K562 (cell line): ENCODE results near the gene UBL7. TPM values are rescaled to one million over a fixed set of nuclear protein-coding genes. Genes with fewer than 3 reads are reported as not detected.

Experiments
- ATAC-seq: fragments of 200-7000 bp; cut with Tn5 transposase; 3 replicates; pipeline ENCODE4 v1.9.1; 2020; ENCODE audit warnings: moderate library complexity
- BruUV-seq: library from RNA; stranded (reverse); fragments of 400-500 nt; replicated peaks from 2 replicates; lab custom pipeline; 2021; lab: Mats Ljungman, UMichigan
- CTCF ChIA-PET: fragments of 300-600 bp; formaldehyde crosslinking; extraction: SDS; loops from one replicate; lab custom pipeline; 2021; ENCODE audit warnings: low intra/inter-chr PET ratio; lab: Yijun Ruan, JAX
- POLR2A ChIA-PET: fragments of 300-600, 350-650 bp; sonication (Branson Sonifier 250); formaldehyde crosslinking; extraction: SDS; loops from one replicate; lab custom pipeline; 2021; ENCODE audit warnings: antibody characterized with exemption, inconsistent platforms; lab: Yijun Ruan, JAX
- DNase-seq, 4 experiments: peaks; one replicate each; pipeline versions ENCODE4 v3.0.0 to v3.0.0-alpha.2; 2011 to 2018; ENCODE audit warnings: low spot score in 3 of 4, mixed read lengths in 3 of 4; ENCODE audit errors: extremely low read depth in 1 of 4
- FAIRE-seq: peaks from 2 replicates; lab custom pipeline; 2011; peaks lifted over from hg19 to GRCh38; lab: Jason Lieb, UNC
- H2AFZ ChIP-seq: 2 replicates; pipeline ENCODE4 v1.6.0; 2011; ENCODE audit warnings: low read depth, low read length, control low read depth, inconsistent platforms
- H3K27ac ChIP-seq: fragments of 200-600 bp; 3 replicates; pipeline ENCODE4 v1.8.0; 2011; ENCODE audit warnings: low read depth, mild to moderate bottlenecking, control low read depth, inconsistent platforms, low read length, moderate library complexity, mixed read lengths; ENCODE audit errors: extremely low read depth
- H3K27me3 ChIP-seq, 2 experiments: fragments of 300-600 bp in 1 of 2; 2 replicates in 1 of 2; 3 replicates in 1 of 2; pipeline versions ENCODE4 v1.6.0 to v1.8.0; 2011; ENCODE audit warnings: inconsistent platforms in 2 of 2, low read length in 2 of 2, mild to moderate bottlenecking in 1 of 2, mixed read lengths in 1 of 2, moderate library complexity in 1 of 2; ENCODE audit not compliant: control insufficient read depth in 2 of 2, insufficient read depth in 2 of 2
- H3K36me3 ChIP-seq: fragments of 300-600 bp; 3 replicates; pipeline ENCODE4 v1.8.0; 2011; ENCODE audit warnings: mild to moderate bottlenecking, low read length, inconsistent platforms; ENCODE audit not compliant: control insufficient read depth, insufficient read depth
- H3K4me1 ChIP-seq, 2 experiments: fragments of 200-600 bp in 1 of 2; replicated peaks in 1 of 2; 2 replicates in 1 of 2; 3 replicates in 1 of 2; pipeline versions ENCODE4 v1.5.1 to v1.8.0; 2011; ENCODE audit warnings: inconsistent platforms in 2 of 2, low read length in 2 of 2, mild to moderate bottlenecking in 1 of 2, mixed read lengths in 1 of 2, moderate library complexity in 1 of 2; ENCODE audit not compliant: control insufficient read depth in 2 of 2, insufficient read depth in 2 of 2
- H3K4me2 ChIP-seq: 2 replicates; pipeline ENCODE4 v1.6.1; 2011; ENCODE audit warnings: low read length, control low read depth, inconsistent platforms, mixed read lengths; ENCODE audit not compliant: insufficient read depth
- H3K4me3 ChIP-seq: fragments of 200-600 bp; sonication (generic), shearing (Covaris generic); 2 replicates; pipeline ENCODE4 v1.5.1; 2016; ENCODE audit warnings: control low read depth, inconsistent platforms
- H3K79me2 ChIP-seq: fragments of 200-600 bp; 3 replicates; pipeline ENCODE4 v1.8.0; 2011; ENCODE audit warnings: low read length, inconsistent platforms; ENCODE audit not compliant: control insufficient read depth, insufficient read depth
- H3K9ac ChIP-seq, 2 experiments: 2 replicates each; pipeline versions ENCODE4 v1.6.0 to v1.6.1; 2011; ENCODE audit warnings: low read depth in 2 of 2, low read length in 2 of 2, control low read depth in 1 of 2, inconsistent platforms in 1 of 2, mild to moderate bottlenecking in 1 of 2, mixed read lengths in 1 of 2; ENCODE audit not compliant: insufficient read depth in 1 of 2
- H3K9me1 ChIP-seq: one replicate; pipeline ENCODE4 v1.6.0; 2011; ENCODE audit warnings: inconsistent platforms, mild to moderate bottlenecking, low read length, moderate library complexity; ENCODE audit not compliant: control insufficient read depth, insufficient read depth
- H3K9me3 ChIP-seq: replicated peaks from 2 replicates; pipeline ENCODE4 v1.5.1; 2011; ENCODE audit warnings: low read depth, low read length, inconsistent platforms; ENCODE audit not compliant: control insufficient read depth, insufficient read depth
- H4K20me1 ChIP-seq: replicated peaks from 2 replicates; pipeline ENCODE4 v1.6.1; 2011; ENCODE audit warnings: low read length, inconsistent platforms, mixed read lengths; ENCODE audit not compliant: control insufficient read depth, insufficient read depth
- CEBPB ChIP-seq: fragments of 450-650 bp; IDR thresholded peaks from 2 replicates; pipeline ENCODE4 v1.6.1; 2016; ENCODE audit warnings: missing genetic modification characterization, missing compliant biosample characterization
- FIP1L1 ChIP-seq: fragments of 200-400 bp; formaldehyde crosslinking; IDR thresholded peaks from 2 replicates; pipeline ENCODE4 v1.6.1; 2018; ENCODE audit warnings: mild to moderate bottlenecking, low read depth, low read length; ENCODE audit not compliant: poor library complexity, severe bottlenecking
- NCOA4 ChIP-seq: fragments of 450-650 bp; IDR thresholded peaks from 2 replicates; pipeline ENCODE4 v1.6.1; 2018; ENCODE audit warnings: mild to moderate bottlenecking; ENCODE audit not compliant: partially characterized antibody
- NEUROD1 ChIP-seq: fragments of 150-350 bp; IDR thresholded peaks from 2 replicates; pipeline ENCODE4 v1.6.1; 2014; ENCODE audit warnings: borderline replicate concordance, low read length, low read depth; ENCODE audit not compliant: partially characterized antibody
- POLR2A ChIP-seq: fragments of 450-650 bp; conservative IDR thresholded peaks from 2 replicates; pipeline ENCODE4 v1.6.1; 2016
- RAD51 ChIP-seq: fragments of 450-650 bp; IDR thresholded peaks from 2 replicates; pipeline ENCODE4 v1.7.1; 2016; ENCODE audit warnings: low read depth, mild to moderate bottlenecking, borderline replicate concordance
- SREBF1 ChIP-seq: fragments of 150-350 bp; IDR thresholded peaks from 2 replicates; pipeline ENCODE4 v1.6.1; 2014; ENCODE audit warnings: antibody characterized with exemption, low read depth, low read length, borderline replicate concordance
- ZMIZ1 ChIP-seq, 2 experiments: fragments of 150-350 bp in 1 of 2; IDR thresholded peaks; 2 replicates each; pipeline ENCODE4 v1.6.1; 2012 to 2016; ENCODE audit warnings: low read depth in 2 of 2, low read length in 2 of 2, mild to moderate bottlenecking in 1 of 2, moderate library complexity in 1 of 2
- WGBS: fragments of 100-300 bp; shearing (Covaris generic); methylation state at CpG from one replicate; pipeline ENCODE4 v1.1.6; 2016; ENCODE audit warnings: low coverage, mixed read lengths; ENCODE audit not compliant: insufficient coverage; ENCODE audit errors: missing lambda C conversion rate; 5-methylcytosine and 5-hydroxymethylcytosine counted together
- in situ Hi-C: fragments of 300-500 bp; cut with MboI; formaldehyde crosslinking; loops from 4 replicates; pipeline ENCODE4 v1.15.0; 2018; ENCODE audit warnings: inconsistent platforms, mixed read lengths
- intact Hi-C: fragments of 100-400 bp; cut with micrococcal nuclease; formaldehyde crosslinking; loops from 2 replicates; pipeline ENCODE4 v1.14.2; 2022
- polyA plus RNA-seq, 8 experiments: library from polyadenylated mRNA; depleted of rRNA in 4 of 8; stranded (reverse) in 5 of 8; unstranded in 3 of 8; fragments of >200 nt; fragmentation: Nextera tagmentation in 2 of 8; fragmentation: Illumina TruSeq in 1 of 8; extraction: Ambion mirVana in 2 of 8; extraction: Trizol in 1 of 8; gene quantifications; 2 replicates each; pipeline versions ENCODE4 v1.2.1 to v1.2.3, GENCODE V29; 2011 to 2014; ENCODE audit warnings: inconsistent platforms in 1 of 8, missing spikeins in 1 of 8
- total RNA-seq, 7 experiments: library from RNA; depleted of rRNA in 6 of 7; stranded (reverse); fragments of >200 nt in 6 of 7; fragmentation: Illumina TruSeq in 2 of 7; extraction: Trizol in 2 of 7; gene quantifications; 2 replicates each; pipeline versions ENCODE4 v1.2.1 to v1.2.3, GENCODE V29; 2011 to 2021; ENCODE audit warnings: low replicate concordance in 1 of 7
- TF ChIP-seq, protein P1 (sequence below), 3 experiments: IDR thresholded peaks in 2 of 3; conservative IDR thresholded peaks in 1 of 3; 2 replicates each; pipeline ENCODE4 v1.5.1; 2011 to 2012; ENCODE audit warnings: low read length in 3 of 3, mild to moderate bottlenecking in 3 of 3, control low read depth in 2 of 3, improper control_type of control experiment in 1 of 3, inconsistent platforms in 1 of 3, low read depth in 1 of 3, mixed read lengths in 1 of 3, moderate library complexity in 1 of 3; ENCODE audit not compliant: insufficient read depth in 2 of 3

Gene UBL7
- total and polyA plus RNA-seq, 9 of the 15 experiments (the other 6 are each of a cell fraction or from before 2014, with no cell fraction given) = 19.2 to 63.4 (median 44.9) TPM

DNA sequence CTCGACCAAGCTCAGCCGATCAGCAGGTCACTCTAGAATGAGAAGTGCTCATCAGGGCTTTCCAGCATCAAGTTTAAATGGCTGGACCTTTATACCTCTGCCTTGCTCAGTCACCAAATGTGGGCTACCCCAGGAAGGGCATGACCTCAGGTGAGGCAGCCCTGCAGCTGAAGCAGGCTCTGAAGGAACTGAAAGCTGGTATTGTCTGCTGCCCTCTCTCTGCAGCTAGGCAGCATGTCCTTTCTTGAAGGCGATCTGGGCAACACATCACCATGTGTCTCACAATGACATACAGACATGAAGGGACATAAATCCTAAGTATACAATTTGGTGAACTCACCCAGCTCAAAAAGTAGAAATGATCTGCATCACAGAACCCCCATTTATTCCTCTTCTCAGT lies 41.3 kb upstream of the UBL7 start (continued):
- TF ChIP-seq ZMIZ1 (IDR thresholded peaks at IDR 0.05; ENCODE audit: low read depth in 2 of 2, low read length in 2 of 2) = no peak
- no peak for TF ChIP-seq POLR2A
- TF ChIP-seq RAD51 = no peak
- no peak for TF ChIP-seq CEBPB (tag)
- no peak for TF ChIP-seq FIP1L1
- no peak for TF ChIP-seq SREBF1
- TF ChIP-seq NCOA4 = no peak

GRCh38 chr15:74500401-74500800 lies 39.4 kb upstream of the UBL7 start:
- H3K27me3 ChIP-seq = no peaks in the 10 kb centered on the region
- no peaks in the 10 kb centered on the region for H3K9me3 ChIP-seq
- H3K9ac ChIP-seq = no peak overlapping the region
- no peak overlapping the region for H3K27ac ChIP-seq
- no TSS peak for BruUV-seq
- in situ Hi-C loops = no loop called here
- no peak for TF ChIP-seq NEUROD1
- TF ChIP-seq, protein P1, sequence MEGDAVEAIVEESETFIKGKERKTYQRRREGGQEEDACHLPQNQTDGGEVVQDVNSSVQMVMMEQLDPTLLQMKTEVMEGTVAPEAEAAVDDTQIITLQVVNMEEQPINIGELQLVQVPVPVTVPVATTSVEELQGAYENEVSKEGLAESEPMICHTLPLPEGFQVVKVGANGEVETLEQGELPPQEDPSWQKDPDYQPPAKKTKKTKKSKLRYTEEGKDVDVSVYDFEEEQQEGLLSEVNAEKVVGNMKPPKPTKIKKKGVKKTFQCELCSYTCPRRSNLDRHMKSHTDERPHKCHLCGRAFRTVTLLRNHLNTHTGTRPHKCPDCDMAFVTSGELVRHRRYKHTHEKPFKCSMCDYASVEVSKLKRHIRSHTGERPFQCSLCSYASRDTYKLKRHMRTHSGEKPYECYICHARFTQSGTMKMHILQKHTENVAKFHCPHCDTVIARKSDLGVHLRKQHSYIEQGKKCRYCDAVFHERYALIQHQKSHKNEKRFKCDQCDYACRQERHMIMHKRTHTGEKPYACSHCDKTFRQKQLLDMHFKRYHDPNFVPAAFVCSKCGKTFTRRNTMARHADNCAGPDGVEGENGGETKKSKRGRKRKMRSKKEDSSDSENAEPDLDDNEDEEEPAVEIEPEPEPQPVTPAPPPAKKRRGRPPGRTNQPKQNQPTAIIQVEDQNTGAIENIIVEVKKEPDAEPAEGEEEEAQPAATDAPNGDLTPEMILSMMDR (IDR thresholded peaks at IDR 0.05 in 2 of 3, conservative IDR thresholded peaks at IDR 0.05 in 1 of 3; ENCODE audit: insufficient read depth in 2 of 3, low read depth in 1 of 3, low read length in 3 of 3) = peak in 2 of 3 experiments; percentile 9 to 47; a peak in 2 of 6 replicates
- H3K36me3 ChIP-seq = 0 out of 3 replicates have a peak, but pooled peaks cover 4% of the 10 kb centered on the region
- H3K9me1 ChIP-seq = no peaks in the 10 kb centered on the region
- no peaks in the 10 kb centered on the region for H4K20me1 ChIP-seq
- no peak overlapping the region for H2AFZ ChIP-seq
- intact Hi-C loops = no loop called here
- no peaks in the 10 kb centered on the region; a peak in 1 of 5 replicates for H3K4me1 ChIP-seq
- CTCF ChIA-PET = interaction anchor here (0.7 kb wide), 1 partner anchor 132 kb away, joined by 3 read pairs; no protein-coding TSS in a partner anchor
- H3K4me2 ChIP-seq = no peak overlapping the region
- FAIRE-seq (no peak), ATAC-seq (peak; percentile 60; the same call in 2 of the 3 replicates), DNase-seq (peak in 1 of 4 experiments; percentile 16)
- 54% methylated on average over 2 of the region's 2 CpGs for WGBS
- POLR2A ChIA-PET = interaction anchor here (0.6 kb wide), 1 partner anchor 14 kb away, joined by 3 read pairs; no protein-coding TSS in a partner anchor
- H3K79me2 ChIP-seq = no peaks in the 10 kb centered on the region
- no peak overlapping the region for H3K4me3 ChIP-seq
